MCF 10A (cell line): ENCODE measurements around the gene HPSE. TPM values are rescaled to one million over a fixed set of nuclear protein-coding genes. Genes with fewer than 3 reads are reported as not detected.

ENCODE experiments used
- BruUV-seq: library from RNA; stranded (reverse); fragments of 400-500 nt; replicated peaks from 2 replicates; lab custom pipeline; 2021; lab: Mats Ljungman, UMichigan
- CTCF ChIA-PET: fragments of 300-600 bp; sonication (Branson Sonifier 250); formaldehyde crosslinking; extraction: SDS; loops from one replicate; lab custom pipeline; 2021; ENCODE audit warnings: antibody characterized with exemption, inconsistent platforms; lab: Yijun Ruan, JAX
- POLR2A ChIA-PET: fragments of 300-600, 350-650 bp; sonication (Branson Sonifier 250); formaldehyde crosslinking; extraction: SDS; loops from one replicate; lab custom pipeline; 2020; ENCODE audit warnings: antibody characterized with exemption, inconsistent platforms; lab: Yijun Ruan, JAX
- DNase-seq: peaks from one replicate; pipeline ENCODE4 v3.0.0-alpha.2; 2018; ENCODE audit not compliant: unreplicated experiment
- H3K27ac Mint-ChIP-seq: one replicate; pipeline ENCODE4 v1.8.0; 2022; ENCODE audit warnings: mild to moderate bottlenecking, low read depth, mixed read lengths; ENCODE audit not compliant: unreplicated experiment
- H3K27me3 Mint-ChIP-seq: one replicate; pipeline ENCODE4 v1.8.0; 2022; ENCODE audit warnings: mixed read lengths; ENCODE audit not compliant: insufficient read depth, unreplicated experiment
- H3K36me3 Mint-ChIP-seq: one replicate; pipeline ENCODE4 v1.8.0; 2022; ENCODE audit warnings: mild to moderate bottlenecking, moderate library complexity, mixed read lengths; ENCODE audit not compliant: insufficient read depth, unreplicated experiment
- H3K4me1 Mint-ChIP-seq: one replicate; pipeline ENCODE4 v1.8.0; 2022; ENCODE audit warnings: mixed read lengths; ENCODE audit not compliant: insufficient read depth, unreplicated experiment
- H3K4me3 Mint-ChIP-seq: one replicate; pipeline ENCODE4 v1.8.0; 2022; ENCODE audit warnings: mild to moderate bottlenecking, moderate library complexity, mixed read lengths; ENCODE audit not compliant: unreplicated experiment
- H3K9me3 Mint-ChIP-seq: one replicate; pipeline ENCODE4 v1.8.0; 2022; ENCODE audit warnings: mixed read lengths; ENCODE audit not compliant: unreplicated experiment
- CTCF ChIP-seq: fragments of 200-600 bp; IDR thresholded peaks from one replicate; pipeline ENCODE4 v1.8.0; 2022; ENCODE audit warnings: antibody characterized with exemption, mild to moderate bottlenecking; ENCODE audit not compliant: unreplicated experiment
- intact Hi-C: fragments of 100-400 bp; cut with micrococcal nuclease; formaldehyde crosslinking; loops from 2 replicates; pipeline ENCODE4 v1.14.1; 2022
- total RNA-seq: library from RNA; stranded (reverse); gene quantifications from 2 replicates; pipeline ENCODE4 v1.2.3, GENCODE V29; 2022

HPSE gene
- total RNA-seq, 1 experiment from 2014 or later: 5.5 TPM

GRCh38 chr4:83323136-83323535 lies 11.5 kb downstream of the HPSE start:
- POLR2A ChIA-PET: no interaction called here
- no peak for DNase-seq
- H3K4me3 Mint-ChIP-seq: no peak overlapping the region
- BruUV-seq: no TSS peak
- no peak overlapping the region for H3K27ac Mint-ChIP-seq
- no peaks in the 10 kb centered on the region for H3K4me1 Mint-ChIP-seq
- CTCF ChIA-PET: no interaction called here
- no peaks in the 10 kb centered on the region for H3K27me3 Mint-ChIP-seq
- intact Hi-C loops: no loop called here
- TF ChIP-seq CTCF: no peak
- peaks cover 6% of the 10 kb centered on the region for H3K36me3 Mint-ChIP-seq
- no peaks in the 10 kb centered on the region for H3K9me3 Mint-ChIP-seq

- intact Hi-C loops: no loop called here
- CTCF ChIA-PET: interaction anchor here (0.6 to 0.7 kb wide), 2 partner anchors 42 to 43 kb away, joined by 3 read pairs; no protein-coding TSS in a partner anchor
- DNase-seq: peak; percentile 13
- Mint-ChIP-seq H3K4me1 (peaks cover 5% of the 10 kb centered on the region), H3K27me3 (no peaks in the 10 kb centered on the region), H3K4me3 (no peak overlapping the region), H3K9me3 (no peaks in the 10 kb centered on the region), H3K36me3 (peaks cover 12% of the 10 kb centered on the region), H3K27ac (no peak overlapping the region)
- POLR2A ChIA-PET: no interaction called here
- BruUV-seq: no TSS peak
- no peak for TF ChIP-seq CTCF
These were observed 14.1 kb downstream of the HPSE start for GRCh38 chr4:83320548-83320947.

- Mint-ChIP-seq H3K27me3 (no peaks in the 10 kb centered on the region), H3K4me1 (peaks cover 5% of the 10 kb centered on the region), H3K9me3 (no peaks in the 10 kb centered on the region), H3K4me3 (no peak overlapping the region), H3K27ac (no peak overlapping the region), H3K36me3 (peaks cover 12% of the 10 kb centered on the region)
- no peak for DNase-seq
- intact Hi-C loops: no loop called here
- BruUV-seq: no TSS peak
- ChIA-PET POLR2A (interaction anchor here (0.7 kb wide), 1 partner anchor 11 kb away, joined by 3 read pairs; no protein-coding TSS in a partner anchor), CTCF (interaction anchor here (0.7 kb wide), 1 partner anchor 53 kb away, joined by 3 read pairs; no protein-coding TSS in a partner anchor)
- no peak for TF ChIP-seq CTCF
These were observed 16.0 kb downstream of the HPSE start for GRCh38 chr4:83318666-83319065.

GRCh38 chr4:83317671-83318070 lies 17.0 kb downstream of the HPSE start:
- CTCF ChIA-PET: no interaction called here
- Mint-ChIP-seq H3K27me3 (no peaks in the 10 kb centered on the region), H3K27ac (no peak overlapping the region), H3K9me3 (no peaks in the 10 kb centered on the region), H3K36me3 (peaks cover 12% of the 10 kb centered on the region), H3K4me1 (peaks cover 5% of the 10 kb centered on the region), H3K4me3 (no peak overlapping the region)
- DNase-seq: no peak
- BruUV-seq: no TSS peak
- intact Hi-C loops: no loop called here
- POLR2A ChIA-PET: interaction anchor here (0.7 kb wide), 1 partner anchor 9 kb away, joined by 4 read pairs; no protein-coding TSS in a partner anchor
- no peak for TF ChIP-seq CTCF
